Activated B cell treated with CpG ODN at 0.5 μM for 24 hours (primary cell): ENCODE data around the gene ZNF24. TPM values are rescaled to one million over a fixed set of nuclear protein-coding genes. Genes with fewer than 3 reads are reported as not detected.

Experiments
- ATAC-seq: fragments of 200-7000 bp; cut with Tn5 transposase; one replicate; pipeline ENCODE4 v1.10.0; 2021; ENCODE audit warnings: low read depth, mild to moderate bottlenecking, moderate library complexity
- CTCF ChIA-PET: fragments of 350-600 bp; sonication (Branson Sonifier 250); formaldehyde crosslinking; loops from one replicate; lab custom pipeline; 2021; ENCODE audit warnings: antibody characterized with exemption; lab: Charles Lee
- POLR2A ChIA-PET: fragments of 350-600 bp; sonication (Branson Sonifier 250); formaldehyde crosslinking; loops from one replicate; lab custom pipeline; 2021; ENCODE audit warnings: antibody characterized with exemption; lab: Charles Lee
- DNase-seq: peaks from one replicate; pipeline ENCODE4 v3.0.0; 2022
- H3K27ac Mint-ChIP-seq: one replicate; pipeline ENCODE4 v1.8.0; 2020; ENCODE audit warnings: mixed read lengths
- H3K27me3 Mint-ChIP-seq: one replicate; pipeline ENCODE4 v1.8.0; 2021; ENCODE audit warnings: mixed read lengths
- H3K36me3 Mint-ChIP-seq: one replicate; pipeline ENCODE4 v1.8.0; 2021; ENCODE audit warnings: low read depth, mixed read lengths
- H3K4me1 Mint-ChIP-seq: one replicate; pipeline ENCODE4 v1.8.0; 2021; ENCODE audit warnings: mixed read lengths
- H3K4me3 Mint-ChIP-seq: one replicate; pipeline ENCODE4 v1.8.0; 2020; ENCODE audit warnings: mild to moderate bottlenecking, mixed read lengths
- H3K9me3 Mint-ChIP-seq: one replicate; pipeline ENCODE4 v1.8.0; 2020; ENCODE audit warnings: mixed read lengths
- CTCF ChIP-seq: fragments of 200-600 bp; IDR thresholded peaks from one replicate; pipeline ENCODE4 v1.8.0; 2022; ENCODE audit warnings: antibody characterized with exemption, mild to moderate bottlenecking
- intact Hi-C: fragments of 100-400 bp; cut with micrococcal nuclease; formaldehyde crosslinking; loops from one replicate; pipeline ENCODE4 v1.15.1; 2024
- total RNA-seq: library from RNA; stranded (reverse); gene quantifications from 2 replicates; pipeline ENCODE4 v1.2.3, GENCODE V29; 2022

ZNF24 gene
- total RNA-seq, 1 donor from 2014 or later, result 72.5 TPM

GRCh38 chr18:35283923-35284794 is 60.1 kb downstream of the ZNF24 start:
- DNase-seq (no peak), ATAC-seq (no peak)
- TF ChIP-seq CTCF, result no peak
- intact Hi-C loops, result no loop called here
- peaks cover 4% of the 10 kb centered on the region for H3K9me3 Mint-ChIP-seq
- H3K4me1 Mint-ChIP-seq, result peaks cover 14% of the 10 kb centered on the region
- POLR2A ChIA-PET, result no interaction called here
- H3K27me3 Mint-ChIP-seq, result no peaks in the 10 kb centered on the region
- peaks cover 26% of the 10 kb centered on the region for H3K36me3 Mint-ChIP-seq
- no peak overlapping the region for H3K4me3 Mint-ChIP-seq
- CTCF ChIA-PET, result no interaction called here
- no peak overlapping the region for H3K27ac Mint-ChIP-seq

GRCh38 chr18:35282353-35282752 is 61.9 kb downstream of the ZNF24 start:
- ChIA-PET CTCF (no interaction called here), POLR2A (interaction anchor here (0.7 kb wide), 1 partner anchor 14 kb away, joined by 3 read pairs; no protein-coding TSS in a partner anchor)
- no peak for ATAC-seq
- no peak for DNase-seq
- no peak for TF ChIP-seq CTCF
- intact Hi-C loops, result no loop called here
- Mint-ChIP-seq H3K4me3 (no peak overlapping the region), H3K9me3 (peaks cover 7% of the 10 kb centered on the region), H3K27ac (no peak overlapping the region), H3K27me3 (no peaks in the 10 kb centered on the region), H3K4me1 (peaks cover 3% of the 10 kb centered on the region), H3K36me3 (peaks cover 29% of the 10 kb centered on the region)

Other genes with a start within 250 kb of the ZNF24 start
- gene ZNF397, start 103.4 kb downstream of the ZNF24 start, total RNA-seq, result 35.2 and 48.7 TPM in 2 replicates
- 21.2 and 23.8 TPM in 2 replicates for gene ZSCAN30, start 54.2 kb downstream of the ZNF24 start, total RNA-seq
- 1.5 and 2.2 TPM in 2 replicates for gene ZNF396, start 32.9 kb upstream of the ZNF24 start, total RNA-seq
- gene INO80C, start 153.5 kb upstream of the ZNF24 start, total RNA-seq, result 31.6 and 35.9 TPM in 2 replicates
- 67.5 and 70.6 TPM in 2 replicates for gene GALNT1, start 237.3 kb upstream of the ZNF24 start, total RNA-seq